Measurements from ENCODE around the gene DLEU7. TPM values are rescaled to one million over a fixed set of nuclear protein-coding genes. Genes with fewer than 3 reads are reported as not detected.

DLEU7 gene
- total RNA-seq, 1 experiment from 2014 or later = 1.5 TPM

GRCh38 chr13:50846861-50847475 lies 3.5 kb upstream of the DLEU7 start:
- Histone ChIP-seq H2BK120ac (ENCODE audit: low read depth, low read length, poor library complexity, severe bottlenecking) (no peak overlapping the region), H3K79me2 (ENCODE audit: insufficient read depth, low read length) (no peaks in the 10 kb centered on the region), H3K4me1 (ENCODE audit: insufficient read depth, low read length) (peaks cover 4% of the 10 kb centered on the region; the same call in 1 of the 2 replicates), H3K18ac (ENCODE audit: insufficient read length, low read depth, low read length) (no peak overlapping the region), H3K4ac (ENCODE audit: low read depth, low read length) (no peak overlapping the region), H3K27me3 (ENCODE audit: insufficient read depth, low read length) (peaks cover 2% of the 10 kb centered on the region; the same call in 1 of the 2 replicates), H2AFZ (ENCODE audit: low read length) (no peak overlapping the region), H4K5ac (ENCODE audit: insufficient read length, low read depth, low read length) (no peak overlapping the region), H2BK5ac (ENCODE audit: insufficient read length, low read length) (no peak overlapping the region), H3K27ac (ENCODE audit: insufficient read length, low read depth, low read length) (no peak overlapping the region), H4K8ac (replicated peaks; ENCODE audit: insufficient read length, low read depth, low read length) (no peak overlapping the region), H3K23me2 (ENCODE audit: insufficient read length, low read depth, low read length, poor library complexity, severe bottlenecking) (peaks cover 11% of the 10 kb centered on the region), H3T11ph (ENCODE audit: low read length) (no peak overlapping the region), H3K23ac (ENCODE audit: insufficient read length, low read depth, low read length) (no peak overlapping the region), H2BK20ac (ENCODE audit: low read depth, low read length, poor library complexity, severe bottlenecking) (no peak overlapping the region), H3K9me3 (ENCODE audit: control insufficient read depth, low read depth, low read length) (no peaks in the 10 kb centered on the region), H4K20me1 (ENCODE audit: control insufficient read depth, insufficient read depth, insufficient read length) (no peaks in the 10 kb centered on the region), H4K91ac (ENCODE audit: insufficient read length, low read depth, low read length) (no peak overlapping the region), H3K56ac (ENCODE audit: insufficient read length, low read depth, low read length) (no peak overlapping the region), H3K9ac (ENCODE audit: extremely low read depth, insufficient read length, low read length) (no peak overlapping the region), H3K79me1 (ENCODE audit: insufficient read depth, low read depth, low read length, poor library complexity, severe bottlenecking) (no peaks in the 10 kb centered on the region), H2BK12ac (ENCODE audit: insufficient read length, low read depth, low read length) (no peak overlapping the region), H3K14ac (ENCODE audit: insufficient read depth, low read length) (no peak overlapping the region), H3K4me2 (ENCODE audit: insufficient read depth, insufficient read length, low read length) (no peak overlapping the region), H2BK15ac (ENCODE audit: low read depth, low read length) (no peak overlapping the region), H2AK5ac (ENCODE audit: insufficient read length, low read length) (no peak overlapping the region)
- peaks cover 23 to 24% of the 10 kb centered on the region in 2 experiments for H3K4me1 Mint-ChIP-seq
- WGBS (ENCODE audit: extremely low coverage, insufficient read length, low lambda C conversion rate) = no CpG with 5 or more reads among the region's 5 CpGs
- H3K9me3 Mint-ChIP-seq = no peaks in the 10 kb centered on the region; a peak in 3 of 5 replicates
- H3K27me3 Mint-ChIP-seq (ENCODE audit: low read depth) = peaks cover 47% of the 10 kb centered on the region
- DNase-seq = no peak
- peaks cover 0 to 4% (median 1%) of the 10 kb centered on the region in 3 experiments; a peak in 4 of 7 replicates for H3K36me3 Mint-ChIP-seq (ENCODE audit: insufficient read depth in 1 of 3, low read depth in 3 of 3)
- no peak overlapping the region for H3K27ac Mint-ChIP-seq
- no peak overlapping the region for H3K4me3 Mint-ChIP-seq
- no peak for TF ChIP-seq CTCF (conservative IDR thresholded peaks at IDR 0.05)

Data from H9 (cell line).